Esophagus muscularis mucosa (tissue), 3 donors: ENCODE data around the gene KDM6A.

Source experiments
- CTCF ChIP-seq, 3 experiments: fragments of 200-600 bp in 2 of 3; fragments of 450-650 bp in 1 of 3; sonication (generic) in 2 of 3; IDR thresholded peaks; one replicate each; pipeline ENCODE4 v1.5.1; 2017 to 2019; ENCODE audit warnings: antibody characterized with exemption in 3 of 3, mild to moderate bottlenecking in 2 of 3, moderate library complexity in 1 of 3
- POLR2A ChIP-seq: fragments of 450-650 bp; IDR thresholded peaks from one replicate; pipeline ENCODE4 v1.6.1; 2017; ENCODE audit warnings: antibody characterized with exemption, moderate library complexity, mild to moderate bottlenecking, low read depth

DNA sequence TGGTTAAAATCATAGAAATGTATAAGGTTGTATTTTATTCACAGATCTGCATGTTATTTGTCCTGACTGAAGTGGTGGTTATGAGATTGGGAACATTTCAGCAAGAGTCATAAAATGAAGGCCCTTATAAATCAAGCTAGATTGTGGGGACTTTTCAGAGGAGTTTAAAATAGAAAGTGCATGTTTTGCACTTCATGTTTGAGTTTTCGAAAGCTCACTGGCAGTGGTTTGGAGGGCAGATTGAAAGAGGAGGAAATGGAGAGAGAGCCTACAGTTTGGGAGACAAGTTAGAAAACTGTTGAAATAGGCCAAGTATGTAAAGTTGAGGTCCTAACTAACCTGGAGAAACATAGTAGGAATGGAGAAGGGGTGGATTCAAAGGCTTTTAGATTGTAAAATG, 124.9 kb downstream of the KDM6A start:
- TF ChIP-seq POLR2A, result no peak
- TF ChIP-seq CTCF (IDR thresholded peaks at IDR 0.05), result no peak
